Neural progenitor cell (in vitro differentiated cells): ENCODE data around the gene SS18. TPM values are rescaled to one million over a fixed set of nuclear protein-coding genes. Genes with fewer than 3 reads are reported as not detected.

Experiments used
- DNase-seq: peaks from one replicate; pipeline ENCODE4 v3.0.0-alpha.2; 2016; ENCODE audit warnings: low spot score
- H2AFZ ChIP-seq: fragments of 200-600 bp; sonication (generic); replicated peaks from 2 replicates; pipeline ENCODE4 v1.6.1; 2016; ENCODE audit warnings: antibody characterized with exemption
- H3F3A ChIP-seq: fragments of 200-600 bp; sonication (generic); 2 replicates; pipeline ENCODE4 v1.6.1; 2016; ENCODE audit warnings: antibody characterized with exemption, low read depth
- H3K27ac ChIP-seq: fragments of 200-600 bp; sonication (generic); 2 replicates; pipeline ENCODE4 v1.5.1; 2016; ENCODE audit warnings: mild to moderate bottlenecking
- H3K27me3 ChIP-seq: fragments of 200-600 bp; sonication (generic); 2 replicates; pipeline ENCODE4 v1.6.1; 2016; ENCODE audit warnings: mild to moderate bottlenecking, moderate library complexity
- H3K36me3 ChIP-seq: fragments of 200-600 bp; sonication (generic); 2 replicates; pipeline ENCODE4 v1.5.1; 2016
- H3K4me1 ChIP-seq: fragments of 200-600 bp; sonication (generic); 2 replicates; pipeline ENCODE4 v1.6.1; 2016; ENCODE audit warnings: mixed run types
- H3K4me2 ChIP-seq: fragments of 200-600 bp; sonication (generic); 2 replicates; pipeline ENCODE4 v1.6.1; 2016
- H3K4me3 ChIP-seq: fragments of 200-600 bp; sonication (generic); 2 replicates; pipeline ENCODE4 v1.5.1; 2016
- H3K79me2 ChIP-seq: fragments of 200-600 bp; sonication (generic); 2 replicates; pipeline ENCODE4 v1.6.1; 2016; ENCODE audit warnings: low read depth
- H3K9ac ChIP-seq: fragments of 200-600 bp; sonication (generic); 2 replicates; pipeline ENCODE4 v1.6.1; 2016
- H3K9me3 ChIP-seq: fragments of 200-600 bp; sonication (generic); 2 replicates; pipeline ENCODE4 v1.5.1; 2016; ENCODE audit warnings: low read depth
- H4K20me1 ChIP-seq: fragments of 200-600 bp; sonication (generic); 2 replicates; pipeline ENCODE4 v1.6.1; 2016; ENCODE audit warnings: low read depth
- H3K27ac Mint-ChIP-seq: 3 replicates; pipeline ENCODE4 v1.8.0; 2021; ENCODE audit warnings: mixed read lengths
- H3K27me3 Mint-ChIP-seq: 2 replicates; pipeline ENCODE4 v1.8.0; 2022; ENCODE audit warnings: low read depth, mild to moderate bottlenecking, inconsistent platforms, moderate library complexity, mixed read lengths; ENCODE audit not compliant: insufficient read depth
- H3K36me3 Mint-ChIP-seq: 3 replicates; pipeline ENCODE4 v1.8.0; 2021; ENCODE audit warnings: mixed read lengths
- H3K4me1 Mint-ChIP-seq: 3 replicates; pipeline ENCODE4 v1.8.0; 2021; ENCODE audit warnings: mixed read lengths
- H3K4me3 Mint-ChIP-seq: 3 replicates; pipeline ENCODE4 v1.8.0; 2021; ENCODE audit warnings: mild to moderate bottlenecking, moderate library complexity, mixed read lengths
- H3K9me3 Mint-ChIP-seq: 3 replicates; pipeline ENCODE4 v1.8.0; 2020; ENCODE audit warnings: mixed read lengths
- CTCF ChIP-seq: fragments of 200-600 bp; sonication (generic); IDR thresholded peaks from 2 replicates; pipeline ENCODE4 v1.5.1; 2017; ENCODE audit warnings: antibody characterized with exemption, mild to moderate bottlenecking
- EZH2 ChIP-seq: fragments of 200-600 bp; sonication (generic); IDR thresholded peaks from 2 replicates; pipeline ENCODE4 v1.6.1; 2017; ENCODE audit warnings: antibody characterized with exemption, mild to moderate bottlenecking, moderate library complexity
- EZH2phosphoT487 ChIP-seq: fragments of 200-600 bp; sonication (generic); IDR thresholded peaks from 2 replicates; pipeline ENCODE4 v1.6.1; 2017; ENCODE audit warnings: antibody characterized with exemption
- total RNA-seq: library from RNA; depleted of rRNA; stranded (reverse); fragments of >200 nt; gene quantifications from 2 replicates; pipeline ENCODE4 v1.2.3, GENCODE V29; 2015; ENCODE audit warnings: low replicate concordance

SS18 gene
- total RNA-seq, 1 donor from 2014 or later = 196 TPM

DNA sequence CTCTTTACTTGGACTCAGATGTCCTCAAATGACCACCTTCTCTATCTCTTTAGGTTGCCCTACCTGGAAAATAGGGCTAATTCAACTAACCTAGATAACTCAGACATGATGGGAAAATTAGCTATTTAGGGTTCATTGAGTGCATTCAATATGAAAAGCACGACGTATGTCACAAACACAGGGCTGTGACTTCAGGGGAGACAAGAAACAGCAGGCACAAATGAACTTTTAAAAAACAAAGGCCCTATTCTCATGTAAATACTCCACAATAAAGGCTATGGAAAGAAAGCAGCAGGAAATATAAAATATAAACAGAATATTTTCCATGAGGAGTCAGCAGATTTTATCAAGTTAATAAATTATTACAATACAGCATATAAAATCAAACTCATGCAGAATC is 97.8 kb downstream of the SS18 start:
- H3K79me2 ChIP-seq = no peaks in the 10 kb centered on the region
- peaks cover 5% of the 10 kb centered on the region for H3K4me1 ChIP-seq
- no peak overlapping the region for H3K9ac ChIP-seq
- H3K4me3 Mint-ChIP-seq = no peak overlapping the region
- H3K27me3 ChIP-seq = no peaks in the 10 kb centered on the region
- H3K27ac ChIP-seq = no peak overlapping the region
- no peak for DNase-seq
- no peaks in the 10 kb centered on the region for H3F3A ChIP-seq
- no peak overlapping the region for H2AFZ ChIP-seq
- no peaks in the 10 kb centered on the region for H3K9me3 Mint-ChIP-seq
- H3K36me3 Mint-ChIP-seq = no peaks in the 10 kb centered on the region
- no peaks in the 10 kb centered on the region for H4K20me1 ChIP-seq
- peaks cover 3% of the 10 kb centered on the region for H3K27me3 Mint-ChIP-seq
- H3K9me3 ChIP-seq = no peaks in the 10 kb centered on the region
- peaks cover 2% of the 10 kb centered on the region for H3K4me1 Mint-ChIP-seq
- no peaks in the 10 kb centered on the region for H3K36me3 ChIP-seq
- TF ChIP-seq EZH2 (no peak), CTCF (no peak), EZH2phosphoT487 (no peak)
- H3K4me3 ChIP-seq = no peak overlapping the region
- H3K27ac Mint-ChIP-seq = no peak overlapping the region
- no peak overlapping the region for H3K4me2 ChIP-seq

- Histone ChIP-seq H4K20me1 (no peaks in the 10 kb centered on the region), H3K79me2 (no peaks in the 10 kb centered on the region), H3K4me1 (peaks cover 5% of the 10 kb centered on the region), H3K4me3 (no peak overlapping the region), H3K9ac (no peak overlapping the region), H3K27ac (no peak overlapping the region), H2AFZ (no peak overlapping the region), H3K27me3 (no peaks in the 10 kb centered on the region), H3K36me3 (no peaks in the 10 kb centered on the region), H3K4me2 (no peak overlapping the region), H3K9me3 (no peaks in the 10 kb centered on the region), H3F3A (no peaks in the 10 kb centered on the region)
- H3K4me3 Mint-ChIP-seq = no peak overlapping the region
- H3K9me3 Mint-ChIP-seq = peaks cover under 1% of the 10 kb centered on the region
- TF ChIP-seq EZH2 (no peak), EZH2phosphoT487 (no peak), CTCF (no peak)
- no peak for DNase-seq
- H3K27me3 Mint-ChIP-seq = peaks cover 5% of the 10 kb centered on the region
- H3K27ac Mint-ChIP-seq = no peak overlapping the region
- H3K36me3 Mint-ChIP-seq = no peaks in the 10 kb centered on the region
- H3K4me1 Mint-ChIP-seq = peaks cover 6% of the 10 kb centered on the region
These were observed 99.9 kb downstream of the SS18 start for GRCh38 chr18:25990473-25990872.

GRCh38 chr18:25985707-25986394 is 104.6 kb downstream of the SS18 start:
- H2AFZ ChIP-seq = no peak overlapping the region
- H3F3A ChIP-seq = no peaks in the 10 kb centered on the region
- DNase-seq = no peak
- H3K36me3 ChIP-seq = no peaks in the 10 kb centered on the region
- Mint-ChIP-seq H3K9me3 (peaks cover 2% of the 10 kb centered on the region), H3K4me1 (peaks cover 6% of the 10 kb centered on the region), H3K27me3 (peaks cover 11% of the 10 kb centered on the region), H3K36me3 (no peaks in the 10 kb centered on the region), H3K4me3 (no peak overlapping the region), H3K27ac (no peak overlapping the region)
- H3K79me2 ChIP-seq = no peaks in the 10 kb centered on the region
- peaks cover 5% of the 10 kb centered on the region for H3K4me1 ChIP-seq
- H3K9me3 ChIP-seq = no peaks in the 10 kb centered on the region
- no peak overlapping the region for H3K4me3 ChIP-seq
- H3K4me2 ChIP-seq = no peak overlapping the region
- H3K9ac ChIP-seq = no peak overlapping the region
- no peak for TF ChIP-seq EZH2phosphoT487
- no peak for TF ChIP-seq EZH2
- no peak for TF ChIP-seq CTCF
- no peak overlapping the region for H3K27ac ChIP-seq
- H3K27me3 ChIP-seq = no peaks in the 10 kb centered on the region
- no peaks in the 10 kb centered on the region for H4K20me1 ChIP-seq
